RPMI7951 (cell line): ENCODE results near the gene TBC1D20. TPM values are rescaled to one million over a fixed set of nuclear protein-coding genes. Genes with fewer than 3 reads are reported as not detected.
A peak's percentile ranks its signal among the peaks of the same experiment; 100 is the strongest.

Experiments
- DNase-seq: peaks from one replicate; pipeline ENCODE4 v3.0.0-alpha.2; 2012; ENCODE audit warnings: low read depth
- total RNA-seq: library from RNA; depleted of rRNA; stranded (reverse); fragments of >200 nt; shearing (Covaris generic); gene quantifications from 2 replicates; pipeline ENCODE4 v1.2.3, GENCODE V29; 2014

The TBC1D20 gene
- total RNA-seq, 1 experiment from 2014 or later, result 35.3 TPM

DNA sequence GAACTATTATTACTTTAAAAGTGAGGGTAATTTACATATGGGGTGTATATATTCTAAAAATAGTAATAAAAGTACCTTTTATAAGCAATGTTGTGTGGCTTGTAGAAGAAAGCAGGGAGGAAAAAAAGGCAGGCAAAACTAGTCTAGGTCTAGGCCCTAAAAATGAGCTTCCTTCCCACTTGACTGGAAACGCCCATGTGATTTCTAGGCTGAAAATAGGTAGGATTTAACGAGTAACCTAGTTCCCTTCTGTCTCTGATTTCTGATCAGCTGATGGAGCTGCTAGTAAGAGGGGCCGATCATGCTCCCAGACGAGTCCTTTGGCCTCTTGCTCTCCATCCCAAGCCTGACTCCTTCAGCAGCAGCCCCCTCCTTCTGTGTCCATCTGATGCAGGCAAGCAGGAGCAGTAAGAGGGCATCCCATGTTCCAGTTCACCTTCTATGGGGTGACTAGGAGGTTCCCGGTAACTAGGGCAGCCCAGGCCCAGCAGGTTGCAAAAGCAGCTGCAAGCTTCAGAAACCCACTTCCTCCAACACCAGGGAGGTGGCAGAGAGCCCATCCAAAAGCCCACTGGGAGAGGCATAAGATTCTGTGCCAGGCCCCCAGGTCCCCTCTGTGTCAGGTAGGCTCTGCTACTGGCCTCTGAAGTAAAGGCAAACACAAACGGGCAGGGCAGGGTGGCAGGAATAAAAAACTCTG is 24.4 kb downstream of the TBC1D20 start:
- DNase-seq, result no peak

GRCh38 chr20:436476-436875 is 25.9 kb downstream of the TBC1D20 start:
- no peak for DNase-seq

- DNase-seq, result no peak
Observed at GRCh38 chr20:435558-435957, 26.8 kb downstream of the TBC1D20 start.

GRCh38 chr20:434661-435419 is 27.5 kb downstream of the TBC1D20 start:
- DNase-seq, result no peak

GRCh38 chr20:434221-434620 is 28.1 kb downstream of the TBC1D20 start:
- no peak for DNase-seq

- peak; percentile 28 for DNase-seq
Observed at GRCh38 chr20:433300-433975, 28.9 kb downstream of the TBC1D20 start.

DNA sequence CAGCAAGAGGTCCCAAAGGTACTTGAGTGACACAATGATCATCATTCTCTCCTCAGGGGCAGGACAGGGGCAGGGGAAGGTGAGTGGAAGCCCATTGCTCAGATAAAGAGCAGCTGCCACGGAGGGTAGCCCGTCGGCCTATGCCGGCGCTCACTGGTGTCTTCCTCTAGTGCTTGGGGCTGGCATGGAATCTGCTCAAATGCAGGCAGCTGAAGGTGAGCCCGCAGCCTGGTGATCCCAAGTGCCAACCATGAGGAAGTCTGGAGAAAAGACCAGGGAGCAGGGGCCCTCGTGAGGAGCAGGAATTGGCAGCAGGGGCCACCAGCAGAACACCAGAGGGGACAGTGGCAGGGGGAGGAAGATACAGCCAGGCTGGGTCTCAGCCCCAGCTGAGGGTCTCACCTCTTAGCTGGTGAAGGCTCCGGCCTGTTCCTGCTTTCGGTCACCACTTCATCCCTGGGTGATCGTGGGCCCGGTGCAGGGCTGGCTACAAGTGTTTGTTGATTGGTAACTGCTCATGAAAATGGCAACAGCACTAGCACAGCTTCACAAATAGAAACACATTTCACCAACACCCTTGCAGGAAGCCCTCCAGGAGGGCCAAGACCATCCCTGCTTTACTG is 29.5 kb downstream of the TBC1D20 start:
- DNase-seq, result no peak

- DNase-seq, result no peak
Observed at GRCh38 chr20:432208-432607, 30.1 kb downstream of the TBC1D20 start.

GRCh38 chr20:431012-431904 is 31.1 kb downstream of the TBC1D20 start:
- peak; percentile 78 for DNase-seq

GRCh38 chr20:430091-430999 is 32.0 kb downstream of the TBC1D20 start:
- no peak for DNase-seq

DNA sequence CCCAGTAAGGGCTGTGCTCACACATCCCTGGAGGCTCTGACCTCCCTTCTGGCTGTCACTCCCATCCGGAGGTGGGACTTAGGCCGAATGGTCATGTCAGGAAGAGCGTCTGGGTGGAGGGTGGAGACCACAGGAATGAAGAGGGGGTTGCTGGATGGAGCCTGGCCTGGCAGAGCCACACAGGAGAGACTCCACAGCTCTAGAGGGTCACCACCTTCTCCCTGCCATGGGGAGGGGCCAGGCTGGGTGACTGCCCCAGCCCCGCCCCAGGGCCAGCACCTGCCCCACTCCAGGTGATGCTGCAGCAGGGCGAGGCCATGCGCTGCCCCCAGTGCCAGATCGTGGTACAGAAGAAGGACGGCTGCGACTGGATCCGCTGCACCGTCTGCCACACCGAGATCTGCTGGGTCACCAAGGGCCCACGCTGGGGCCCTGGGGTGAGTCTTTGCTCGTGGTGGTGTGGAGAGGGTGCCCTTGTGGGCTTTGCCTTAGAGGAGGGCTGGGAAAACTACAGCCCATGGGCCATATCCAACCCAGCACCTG is 33.6 kb downstream of the TBC1D20 start:
- DNase-seq, result no peak

DNA sequence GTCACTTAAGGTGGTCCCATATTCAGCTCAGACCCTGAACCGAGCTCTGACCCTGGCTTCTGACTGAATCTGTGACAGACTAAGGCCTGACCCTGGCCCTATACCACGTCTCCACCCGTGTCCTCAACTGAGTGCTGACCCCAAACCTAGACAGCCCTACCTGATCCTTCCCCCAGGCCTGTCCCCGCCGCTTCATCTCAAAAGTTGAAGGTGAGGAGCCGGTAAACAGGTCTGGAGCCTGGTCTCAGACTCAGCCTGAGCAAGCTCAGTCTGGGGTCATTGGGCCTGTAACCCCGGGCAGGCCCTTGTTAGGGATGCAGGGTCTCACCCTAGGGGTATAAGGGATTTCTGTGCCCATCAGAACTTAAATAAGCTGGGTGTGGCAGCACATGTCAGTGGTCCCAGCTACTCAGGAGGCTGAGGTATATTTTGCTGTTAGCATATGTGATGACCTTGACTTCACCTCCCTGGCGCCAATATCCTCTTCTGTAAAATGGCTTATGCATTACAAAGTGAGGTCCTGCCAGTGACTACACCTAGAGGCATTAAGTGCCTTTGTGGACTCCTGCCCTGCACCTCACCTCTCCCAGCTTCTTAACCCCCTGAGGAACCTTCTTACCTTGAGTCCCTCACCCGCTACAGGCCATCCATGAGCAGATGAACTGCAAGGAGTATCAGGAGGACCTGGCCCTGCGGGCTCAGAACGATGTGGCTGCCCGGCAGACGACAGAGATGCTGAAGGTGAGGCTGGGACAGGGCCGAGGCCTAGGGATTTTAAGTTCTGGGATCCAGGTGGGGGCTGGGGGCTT is 34.3 kb downstream of the TBC1D20 start:
- no peak for DNase-seq

GRCh38 chr20:427401-427800 is 34.9 kb downstream of the TBC1D20 start:
- no peak for DNase-seq

DNA sequence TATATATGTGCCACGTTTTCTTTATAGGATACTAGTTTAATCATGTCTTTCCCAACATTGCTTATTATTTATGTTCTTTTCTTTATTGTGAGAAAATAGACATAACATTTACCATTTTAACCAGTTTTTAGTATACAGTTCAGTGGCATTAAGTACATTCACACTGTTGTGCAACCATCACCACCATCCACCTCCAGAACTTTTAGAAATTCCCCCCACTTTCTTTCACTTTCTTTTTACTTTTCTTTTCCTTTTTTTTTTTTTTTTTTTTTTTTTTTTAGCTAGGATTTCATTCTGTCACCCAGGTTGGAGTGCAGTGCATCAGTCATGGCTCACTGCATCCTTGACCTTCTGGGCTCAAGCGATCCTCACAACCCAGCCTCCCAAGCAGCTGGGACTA is 35.8 kb downstream of the TBC1D20 start:
- DNase-seq, result no peak

DNA sequence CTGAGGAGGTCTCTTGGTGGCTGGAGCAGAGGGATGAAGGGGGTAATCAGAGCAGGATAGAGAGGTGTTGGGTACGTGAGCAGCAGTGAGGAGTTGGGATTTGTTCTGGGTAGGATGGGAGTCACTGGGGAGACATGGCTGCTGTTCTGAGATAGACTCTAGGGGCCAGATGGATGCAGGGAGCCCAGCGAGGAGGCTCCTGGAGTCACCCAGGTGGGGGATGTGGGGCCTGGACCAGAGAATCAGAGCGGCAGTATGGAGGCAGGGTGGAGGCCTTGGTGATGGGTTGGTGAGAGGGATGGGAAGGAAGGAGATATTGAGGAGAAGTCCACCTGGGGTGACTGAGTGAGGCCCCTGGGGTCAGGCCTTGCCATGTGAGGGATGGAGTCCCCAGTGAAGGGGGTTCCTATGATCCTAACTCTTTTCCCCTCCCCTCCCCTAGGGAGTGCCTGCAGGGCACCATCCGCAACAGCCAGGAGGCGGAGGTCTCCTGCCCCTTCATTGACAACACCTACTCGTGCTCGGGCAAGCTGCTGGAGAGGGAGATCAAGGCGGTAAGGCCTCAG is 40.6 kb downstream of the TBC1D20 start:
- no peak for DNase-seq

DNA sequence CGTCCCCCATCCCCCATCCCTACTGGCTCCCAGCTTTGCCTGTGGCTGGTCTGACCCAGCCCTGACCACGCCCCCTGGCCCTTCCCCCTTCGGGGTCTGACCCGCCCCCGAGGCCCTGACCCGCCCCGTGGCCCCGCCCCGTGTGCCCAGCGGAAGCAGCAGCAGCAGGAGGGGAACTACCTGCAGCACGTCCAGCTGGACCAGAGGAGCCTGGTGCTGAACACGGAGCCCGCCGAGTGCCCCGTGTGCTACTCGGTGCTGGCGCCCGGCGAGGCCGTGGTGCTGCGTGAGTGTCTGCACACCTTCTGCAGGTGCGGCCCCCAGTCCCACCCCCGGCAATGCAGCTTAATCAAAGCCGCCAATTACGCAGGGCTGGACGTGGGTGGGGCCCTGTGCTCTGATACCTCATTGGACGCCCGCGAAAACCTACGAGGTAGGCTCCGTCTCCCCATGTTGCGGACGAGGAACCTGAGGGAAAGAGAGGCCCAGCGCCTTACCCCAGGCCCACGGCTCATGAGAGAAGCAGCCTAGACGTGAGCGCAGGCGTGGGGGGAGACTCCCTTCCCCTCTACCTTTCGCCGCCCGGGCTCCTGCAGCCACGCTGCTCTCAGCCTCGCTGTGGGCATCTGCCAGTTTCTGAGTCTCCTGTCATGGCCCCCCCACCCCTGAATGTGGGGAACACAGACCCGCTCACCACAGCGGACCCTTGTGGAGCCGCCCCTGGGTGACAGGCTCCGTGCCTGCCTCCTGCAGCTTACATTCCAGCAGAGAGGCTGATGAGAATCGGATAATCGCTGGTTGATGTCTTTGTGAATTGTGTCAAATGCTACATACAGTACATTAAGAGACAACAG is 41.4 kb downstream of the TBC1D20 start:
- DNase-seq, result peak; percentile 25

DNA sequence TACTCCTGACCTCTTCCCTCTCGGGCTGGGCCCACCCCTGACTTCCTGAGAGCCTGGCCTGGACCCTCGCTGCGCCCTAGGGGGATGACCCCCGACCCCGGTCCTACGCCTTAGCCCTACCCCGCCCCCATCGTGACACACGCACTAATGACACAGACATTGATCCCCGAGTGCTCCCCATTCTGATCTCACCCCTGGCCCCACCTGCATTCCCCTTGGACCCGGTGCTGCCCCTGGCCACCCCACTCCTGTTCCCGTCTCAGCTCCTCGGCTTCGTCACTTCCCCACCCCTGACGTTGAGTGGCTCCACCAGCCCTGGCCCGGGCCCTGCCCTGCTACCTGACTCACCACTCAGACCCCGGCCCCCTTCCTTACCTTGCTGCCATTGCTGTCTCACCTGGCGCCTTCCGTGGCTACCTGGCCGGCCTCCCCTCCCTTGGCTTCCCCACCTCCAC is 42.1 kb downstream of the TBC1D20 start:
- DNase-seq, result no peak
